ENCODE data around the gene WEE1. TPM values are rescaled to one million over a fixed set of nuclear protein-coding genes. Genes with fewer than 3 reads are reported as not detected.

WEE1 gene
- total RNA-seq = 10 to 100 TPM in 1 of 6 donors, 1 to 10 TPM in 5; 4.2 to 10.7 (median 6.2) TPM
- 1 to 10 TPM; 2.6 to 7.8 TPM for polyA plus RNA-seq

DNA sequence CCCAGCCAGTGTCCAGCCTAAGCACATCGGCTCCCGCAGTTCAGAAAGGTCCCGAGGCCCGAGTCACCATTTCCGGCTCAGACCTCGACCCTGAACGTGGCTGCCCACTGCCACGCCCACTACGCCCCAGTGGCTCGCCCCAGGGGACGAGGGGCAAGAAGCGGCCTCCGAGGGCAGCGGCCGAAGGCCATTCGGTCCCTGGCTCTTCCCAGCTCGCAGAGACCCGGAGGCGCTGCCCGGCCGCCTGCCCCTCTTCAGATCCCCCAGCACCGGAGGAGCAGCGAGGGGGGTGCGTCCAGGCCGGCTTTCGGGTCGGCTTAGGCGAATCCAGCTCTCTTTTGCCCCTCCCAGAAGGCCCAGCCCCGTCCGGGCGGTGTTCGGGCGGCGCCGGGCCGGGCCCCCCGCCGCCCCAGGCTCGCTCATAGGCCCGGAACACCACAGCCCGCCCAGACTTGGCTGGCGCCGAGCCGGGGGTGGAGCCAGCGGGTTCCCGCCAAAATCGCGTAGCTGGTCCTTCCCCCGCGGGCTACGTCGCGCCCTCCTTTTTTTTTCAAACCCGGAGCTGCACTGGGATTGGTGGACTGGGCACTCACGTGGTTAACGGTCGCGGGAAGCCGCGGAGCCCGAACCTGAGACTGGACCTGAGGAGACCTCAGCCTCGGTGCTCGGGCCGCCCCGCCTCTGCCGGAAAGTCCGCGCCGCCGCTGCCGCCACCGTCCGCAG lies at the start of gene WEE1:
Gene WEE1, plus strand, starts transcription at position 619 of the 723 bp plus-strand sequence. CDS start 264 bp downstream, outside the sequence.
- Histone ChIP-seq H3K4me1 (peaks cover 16 to 25% (median 22%) of the 10 kb centered on the region in 3 donors), H3K9me3 (no peaks in the 10 kb centered on the region), H3K27me3 (no peaks in the 10 kb centered on the region), H3K27ac (peak within 1 kb of the TSS; percentile 92 to 98 (median 96)), H3K4me3 (peak within 1 kb of the TSS; percentile 49 to 79 (median 70)), H3K36me3 (peaks cover 0 to 12% (median 0%) of the 10 kb centered on the region in 3 donors)
- DNase-seq (peak; percentile 98 to 99 (median 99)), ATAC-seq (peak; percentile 87 to 93 (median 88)), FAIRE-seq (no peak)
- intact Hi-C loops (cut with DNase I) = no loop called here
- WGBS, 2 donors = 0 to 1% methylated on average over 64 to 73 of the region's 73 CpGs
- TF ChIP-seq CTCF (IDR thresholded peaks at IDR 0.05) = no peak

- Histone ChIP-seq H3K4me3 (no peak overlapping the region), H3K36me3 (peaks cover 0 to 3% (median 0%) of the 10 kb centered on the region in 3 donors), H3K27me3 (no peaks in the 10 kb centered on the region), H3K27ac (no peak overlapping the region), H3K9me3 (no peaks in the 10 kb centered on the region), H3K4me1 (peaks cover 0 to 3% (median 0%) of the 10 kb centered on the region in 3 donors)
- WGBS, 2 donors = 95 to 100% methylated on average over 2 of the region's 2 CpGs
- no peak for TF ChIP-seq CTCF (IDR thresholded peaks at IDR 0.05)
- no peak for DNase-seq
- FAIRE-seq = no peak
- no peak for ATAC-seq
- intact Hi-C loops (cut with DNase I) = no loop called here
These were observed 49.5 kb upstream of the WEE1 start for GRCh38 chr11:9524001-9524400.

- peaks cover 0 to 7% (median 3%) of the 10 kb centered on the region in 3 donors for H3K4me1 ChIP-seq
- no peak for DNase-seq
- no peak for TF ChIP-seq CTCF (IDR thresholded peaks at IDR 0.05)
- intact Hi-C loops (cut with DNase I) = no loop called here
- no peak for ATAC-seq
- H3K36me3 ChIP-seq = peaks cover 0 to 3% (median 0%) of the 10 kb centered on the region in 3 donors
- no peak overlapping the region for H3K27ac ChIP-seq
- no peaks in the 10 kb centered on the region for H3K27me3 ChIP-seq
- no peaks in the 10 kb centered on the region for H3K9me3 ChIP-seq
- no peak overlapping the region for H3K4me3 ChIP-seq
- FAIRE-seq = no peak
- 78 to 84% methylated on average over 3 of the region's 3 CpGs for WGBS, 2 donors
These were observed 48.4 kb upstream of the WEE1 start for GRCh38 chr11:9525116-9525515.

- H3K27ac ChIP-seq = peak overlapping the region in 2 of 4 donors; percentile 7 to 27
- peak; percentile 80 for FAIRE-seq
- TF ChIP-seq CTCF (IDR thresholded peaks at IDR 0.05) = no peak
These were observed 45.9 kb upstream of the WEE1 start for GRCh38 chr11:9527481-9528135.

More at GRCh38 chr11:9527481-9528135, 45.9 kb upstream of the WEE1 start:
- DNase-seq = no peak
- 64 to 67% methylated on average over 8 of the region's 8 CpGs for whole genome bisulfite sequencing, 2 donors
- intact Hi-C loops (cut with DNase I) = no loop called here
- Histone ChIP-seq H3K4me3 (no peak overlapping the region), H3K9me3 (no peaks in the 10 kb centered on the region), H3K4me1 (peaks cover 0 to 7% (median 3%) of the 10 kb centered on the region in 3 donors), H3K36me3 (peaks cover 0 to 3% (median 0%) of the 10 kb centered on the region in 3 donors), H3K27me3 (no peaks in the 10 kb centered on the region)
- peak in 2 of 4 donors; percentile 31 to 53 for ATAC-seq
